Myocyte (in vitro differentiated cells): Measurements from ENCODE around the gene FANCD2. TPM values are rescaled to one million over a fixed set of nuclear protein-coding genes. Genes with fewer than 3 reads are reported as not detected.

Experiments used
- total RNA-seq: library from RNA; depleted of rRNA; stranded (reverse); fragments of >200 nt; gene quantifications from 2 replicates; pipeline ENCODE4 v1.2.3, GENCODE V29; 2014

The FANCD2 gene
- total RNA-seq, 1 donor from 2014 or later, result 0.51 TPM

Other genes with a start within 250 kb of the FANCD2 start
- gene TADA3, start 234.0 kb upstream of the FANCD2 start, total RNA-seq, result 108 and 110 TPM in 2 replicates
- gene ARPC4, start 233.4 kb upstream of the FANCD2 start, total RNA-seq, result 172 and 208 TPM in 2 replicates
- 12.2 and 17.2 TPM in 2 replicates for gene TTLL3, start 216.2 kb upstream of the FANCD2 start, total RNA-seq
- gene RPUSD3, start 182.4 kb upstream of the FANCD2 start, total RNA-seq, result 34.9 and 43.4 TPM in 2 replicates
- 0.26 TPM in 1 of 2 replicates, not detected in the other for gene CIDEC, start 146.2 kb upstream of the FANCD2 start, total RNA-seq
- 41.4 and 50.5 TPM in 2 replicates for gene JAGN1, start 135.8 kb upstream of the FANCD2 start, total RNA-seq
- gene IL17RE, start 123.6 kb upstream of the FANCD2 start, total RNA-seq, result 0.40 and 0.68 TPM in 2 replicates
- 24.4 and 33.9 TPM in 2 replicates for gene IL17RC, start 109.3 kb upstream of the FANCD2 start, total RNA-seq
- gene CRELD1, start 92.6 kb upstream of the FANCD2 start, total RNA-seq, result 90.8 and 135 TPM in 2 replicates
- gene PRRT3, start 74.0 kb upstream of the FANCD2 start, total RNA-seq, result 1.1 and 1.3 TPM in 2 replicates
- 66.2 and 96.0 TPM in 2 replicates for gene EMC3, start 39.6 kb upstream of the FANCD2 start, total RNA-seq
- not detected in 2 replicates for gene FANCD2OS, start 81.8 kb downstream of the FANCD2 start, total RNA-seq
- 71.3 and 114 TPM in 2 replicates for gene BRK1, start 89.2 kb downstream of the FANCD2 start, total RNA-seq
- 23.0 and 23.9 TPM in 2 replicates for gene VHL, start 115.3 kb downstream of the FANCD2 start, total RNA-seq
- gene IRAK2, start 138.5 kb downstream of the FANCD2 start, total RNA-seq, result 2.3 and 2.9 TPM in 2 replicates
- 6.9 and 8.9 TPM in 2 replicates for gene TATDN2, start 222.0 kb downstream of the FANCD2 start, total RNA-seq